GM12891 (cell line): ENCODE measurements around the gene VPS26B.

Experiments used
- PAX5 ChIP-seq: IDR thresholded peaks from 2 replicates; pipeline ENCODE4 v1.6.1; 2011; ENCODE audit warnings: low read length, moderate library complexity, mild to moderate bottlenecking; ENCODE audit not compliant: insufficient read depth, severe bottlenecking
- POLR2A ChIP-seq: IDR thresholded peaks from 2 replicates; pipeline ENCODE4 v1.6.1; 2011; ENCODE audit warnings: low read depth, low read length, control low read depth
- POLR2AphosphoS5 ChIP-seq: IDR thresholded peaks from 2 replicates; pipeline ENCODE4 v1.6.1; 2011; ENCODE audit warnings: low read depth, low read length, control low read depth
- POU2F2 ChIP-seq: IDR thresholded peaks from 2 replicates; pipeline ENCODE4 v1.6.1; 2011; ENCODE audit warnings: low read depth, mild to moderate bottlenecking, control low read depth, low read length, moderate library complexity
- SPI1 ChIP-seq: IDR thresholded peaks from 2 replicates; pipeline ENCODE4 v1.6.1; 2011; ENCODE audit warnings: low read depth, low read length, control low read depth
- TAF1 ChIP-seq: IDR thresholded peaks from 2 replicates; pipeline ENCODE4 v1.6.1; 2011; ENCODE audit warnings: low read depth, low read length, control low read depth

- TF ChIP-seq POLR2A (no peak), TAF1 (no peak), POLR2AphosphoS5 (no peak), PAX5 (no peak), SPI1 (no peak), POU2F2 (no peak)
Observed at GRCh38 chr11:134277183-134278001, 52.9 kb downstream of the VPS26B start.
